ENCODE measurements around the gene DNAJC13. TPM values are rescaled to one million over a fixed set of nuclear protein-coding genes. Genes with fewer than 3 reads are reported as not detected.

Gene DNAJC13
- total RNA-seq, 1 experiment from 2014 or later: 28.5 TPM

DNA sequence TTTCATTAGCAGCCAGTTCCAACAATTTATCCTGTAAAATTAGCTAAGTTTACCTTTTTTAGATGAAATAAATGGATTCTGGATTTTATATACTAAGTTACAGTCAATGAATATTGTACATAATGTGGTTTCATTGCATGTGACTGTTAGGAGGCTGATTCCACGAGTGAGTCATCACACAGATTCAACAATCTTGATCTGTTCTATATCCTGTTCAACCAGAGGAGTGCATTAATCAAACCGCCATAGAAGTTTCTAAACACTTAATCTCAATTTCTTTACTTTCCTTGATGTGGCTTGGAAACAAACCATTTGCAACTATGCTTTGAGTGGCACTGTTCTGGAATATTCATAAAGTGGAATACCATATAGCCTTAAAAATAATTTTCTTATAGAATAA lies 15.3 kb downstream of the DNAJC13 start:
- Mint-ChIP-seq H3K36me3 (peaks cover 8% of the 10 kb centered on the region; the same call in 1 of the 2 replicates), H3K4me1 (no peaks in the 10 kb centered on the region), H3K4me3 (no peak overlapping the region), H3K27ac (no peak overlapping the region), H3K27me3 (ENCODE audit: low read depth) (no peaks in the 10 kb centered on the region), H3K9me3 (no peaks in the 10 kb centered on the region)
- POLR2A ChIA-PET: no interaction called here
- no peak for ATAC-seq
- DNase-seq (ENCODE audit: low spot score): no peak
- CTCF ChIA-PET: no interaction called here
- TF ChIP-seq, protein P1, sequence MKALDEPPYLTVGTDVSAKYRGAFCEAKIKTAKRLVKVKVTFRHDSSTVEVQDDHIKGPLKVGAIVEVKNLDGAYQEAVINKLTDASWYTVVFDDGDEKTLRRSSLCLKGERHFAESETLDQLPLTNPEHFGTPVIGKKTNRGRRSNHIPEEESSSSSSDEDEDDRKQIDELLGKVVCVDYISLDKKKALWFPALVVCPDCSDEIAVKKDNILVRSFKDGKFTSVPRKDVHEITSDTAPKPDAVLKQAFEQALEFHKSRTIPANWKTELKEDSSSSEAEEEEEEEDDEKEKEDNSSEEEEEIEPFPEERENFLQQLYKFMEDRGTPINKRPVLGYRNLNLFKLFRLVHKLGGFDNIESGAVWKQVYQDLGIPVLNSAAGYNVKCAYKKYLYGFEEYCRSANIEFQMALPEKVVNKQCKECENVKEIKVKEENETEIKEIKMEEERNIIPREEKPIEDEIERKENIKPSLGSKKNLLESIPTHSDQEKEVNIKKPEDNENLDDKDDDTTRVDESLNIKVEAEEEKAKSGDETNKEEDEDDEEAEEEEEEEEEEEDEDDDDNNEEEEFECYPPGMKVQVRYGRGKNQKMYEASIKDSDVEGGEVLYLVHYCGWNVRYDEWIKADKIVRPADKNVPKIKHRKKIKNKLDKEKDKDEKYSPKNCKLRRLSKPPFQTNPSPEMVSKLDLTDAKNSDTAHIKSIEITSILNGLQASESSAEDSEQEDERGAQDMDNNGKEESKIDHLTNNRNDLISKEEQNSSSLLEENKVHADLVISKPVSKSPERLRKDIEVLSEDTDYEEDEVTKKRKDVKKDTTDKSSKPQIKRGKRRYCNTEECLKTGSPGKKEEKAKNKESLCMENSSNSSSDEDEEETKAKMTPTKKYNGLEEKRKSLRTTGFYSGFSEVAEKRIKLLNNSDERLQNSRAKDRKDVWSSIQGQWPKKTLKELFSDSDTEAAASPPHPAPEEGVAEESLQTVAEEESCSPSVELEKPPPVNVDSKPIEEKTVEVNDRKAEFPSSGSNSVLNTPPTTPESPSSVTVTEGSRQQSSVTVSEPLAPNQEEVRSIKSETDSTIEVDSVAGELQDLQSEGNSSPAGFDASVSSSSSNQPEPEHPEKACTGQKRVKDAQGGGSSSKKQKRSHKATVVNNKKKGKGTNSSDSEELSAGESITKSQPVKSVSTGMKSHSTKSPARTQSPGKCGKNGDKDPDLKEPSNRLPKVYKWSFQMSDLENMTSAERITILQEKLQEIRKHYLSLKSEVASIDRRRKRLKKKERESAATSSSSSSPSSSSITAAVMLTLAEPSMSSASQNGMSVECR (CRISPR knock-in tag; IDR thresholded peaks at IDR 0.05; ENCODE audit: borderline replicate concordance): no peak
- TF ChIP-seq FOXP1 (CRISPR knock-in tag; IDR thresholded peaks at IDR 0.05; ENCODE audit: borderline replicate concordance): no peak
- TF ChIP-seq TEAD1 (CRISPR knock-in tag; IDR thresholded peaks at IDR 0.05): no peak
- no peak for TF ChIP-seq NFYB (CRISPR knock-in tag; conservative IDR thresholded peaks at IDR 0.05; ENCODE audit: low read depth)
- no peak for TF ChIP-seq HMGA2 (CRISPR knock-in tag; IDR thresholded peaks at IDR 0.05)
- TF ChIP-seq, protein P2, sequence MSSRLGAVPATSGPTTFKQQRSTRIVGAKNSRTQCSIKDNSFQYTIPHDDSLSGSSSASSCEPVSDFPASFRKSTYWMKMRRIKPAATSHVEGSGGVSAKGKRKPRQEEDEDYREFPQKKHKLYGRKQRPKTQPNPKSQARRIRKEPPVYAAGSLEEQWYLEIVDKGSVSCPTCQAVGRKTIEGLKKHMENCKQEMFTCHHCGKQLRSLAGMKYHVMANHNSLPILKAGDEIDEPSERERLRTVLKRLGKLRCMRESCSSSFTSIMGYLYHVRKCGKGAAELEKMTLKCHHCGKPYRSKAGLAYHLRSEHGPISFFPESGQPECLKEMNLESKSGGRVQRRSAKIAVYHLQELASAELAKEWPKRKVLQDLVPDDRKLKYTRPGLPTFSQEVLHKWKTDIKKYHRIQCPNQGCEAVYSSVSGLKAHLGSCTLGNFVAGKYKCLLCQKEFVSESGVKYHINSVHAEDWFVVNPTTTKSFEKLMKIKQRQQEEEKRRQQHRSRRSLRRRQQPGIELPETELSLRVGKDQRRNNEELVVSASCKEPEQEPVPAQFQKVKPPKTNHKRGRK (CRISPR knock-in tag; IDR thresholded peaks at IDR 0.05; ENCODE audit: borderline replicate concordance): no peak
- TF ChIP-seq, protein P3, sequence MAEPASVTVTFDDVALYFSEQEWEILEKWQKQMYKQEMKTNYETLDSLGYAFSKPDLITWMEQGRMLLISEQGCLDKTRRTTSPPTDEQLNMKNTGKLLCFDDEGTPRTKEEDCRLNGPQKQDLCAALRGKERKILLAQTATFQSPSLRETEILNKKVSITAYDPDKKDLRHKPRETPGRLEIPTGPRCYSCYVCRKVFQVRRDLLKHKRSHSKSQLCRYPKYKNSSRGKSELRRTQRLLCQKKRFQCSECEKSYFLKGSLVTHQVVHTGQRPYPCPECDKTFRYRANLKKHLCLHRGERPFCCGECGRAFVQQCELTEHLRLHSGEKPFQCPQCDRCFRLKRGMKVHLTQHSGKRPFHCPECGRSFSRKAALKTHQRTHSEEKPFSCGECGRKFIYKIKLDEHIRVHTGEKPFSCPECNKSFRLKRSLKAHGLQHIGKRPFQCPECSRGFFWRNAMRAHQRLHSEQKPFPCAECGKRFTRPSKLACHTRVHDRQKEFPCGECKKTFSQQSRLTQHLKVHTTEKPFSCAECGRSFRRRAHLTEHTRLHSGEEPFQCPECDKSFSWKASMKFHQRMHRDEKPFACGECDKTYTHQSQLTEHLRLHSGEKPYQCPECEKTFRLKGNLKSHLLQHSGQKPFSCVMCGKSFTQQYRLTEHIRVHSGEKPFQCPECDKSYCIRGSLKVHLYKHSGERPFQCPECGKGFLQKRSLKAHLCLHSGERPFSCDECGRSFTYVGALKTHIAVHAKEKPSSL (CRISPR knock-in tag; conservative IDR thresholded peaks at IDR 0.05): no peak
- no peak for TF ChIP-seq NR1H2 (CRISPR knock-in tag; IDR thresholded peaks at IDR 0.05)
- TF ChIP-seq ZNF396 (CRISPR knock-in tag; IDR thresholded peaks at IDR 0.05; ENCODE audit: borderline replicate concordance): no peak

DNA sequence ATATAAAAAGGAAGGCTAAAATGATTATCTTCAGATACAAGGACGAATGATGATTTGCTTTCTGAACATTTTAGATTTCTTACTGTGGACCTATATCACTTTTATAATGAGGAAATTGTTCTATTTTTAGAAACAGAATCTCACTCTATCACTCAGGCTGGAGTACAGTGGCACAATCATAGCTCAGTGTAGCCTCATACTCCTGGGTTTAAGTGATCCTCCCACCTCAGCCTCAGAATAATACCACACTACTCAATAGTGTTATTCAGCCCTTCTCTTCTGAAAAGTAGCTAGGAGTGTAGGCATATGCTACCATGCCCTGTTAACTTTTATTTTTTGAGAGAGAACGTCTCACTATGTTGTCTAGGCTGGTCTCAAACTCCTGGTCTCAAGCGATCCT lies 15.8 kb downstream of the DNAJC13 start:
- ChIA-PET POLR2A (no interaction called here), CTCF (no interaction called here)
- H3K36me3 Mint-ChIP-seq: peaks cover 8% of the 10 kb centered on the region; the same call in 1 of the 2 replicates
- no peak for ATAC-seq
- no peak for DNase-seq (ENCODE audit: low spot score)
- no peaks in the 10 kb centered on the region for H3K4me1 Mint-ChIP-seq
- H3K27me3 Mint-ChIP-seq (ENCODE audit: low read depth): no peaks in the 10 kb centered on the region
- H3K27ac Mint-ChIP-seq: no peak overlapping the region
- no peak overlapping the region for H3K4me3 Mint-ChIP-seq
- no peaks in the 10 kb centered on the region for H3K9me3 Mint-ChIP-seq
- no peak for TF ChIP-seq TP53 (CRISPR knock-in tag; IDR thresholded peaks at IDR 0.05)
- TF ChIP-seq, protein P4, sequence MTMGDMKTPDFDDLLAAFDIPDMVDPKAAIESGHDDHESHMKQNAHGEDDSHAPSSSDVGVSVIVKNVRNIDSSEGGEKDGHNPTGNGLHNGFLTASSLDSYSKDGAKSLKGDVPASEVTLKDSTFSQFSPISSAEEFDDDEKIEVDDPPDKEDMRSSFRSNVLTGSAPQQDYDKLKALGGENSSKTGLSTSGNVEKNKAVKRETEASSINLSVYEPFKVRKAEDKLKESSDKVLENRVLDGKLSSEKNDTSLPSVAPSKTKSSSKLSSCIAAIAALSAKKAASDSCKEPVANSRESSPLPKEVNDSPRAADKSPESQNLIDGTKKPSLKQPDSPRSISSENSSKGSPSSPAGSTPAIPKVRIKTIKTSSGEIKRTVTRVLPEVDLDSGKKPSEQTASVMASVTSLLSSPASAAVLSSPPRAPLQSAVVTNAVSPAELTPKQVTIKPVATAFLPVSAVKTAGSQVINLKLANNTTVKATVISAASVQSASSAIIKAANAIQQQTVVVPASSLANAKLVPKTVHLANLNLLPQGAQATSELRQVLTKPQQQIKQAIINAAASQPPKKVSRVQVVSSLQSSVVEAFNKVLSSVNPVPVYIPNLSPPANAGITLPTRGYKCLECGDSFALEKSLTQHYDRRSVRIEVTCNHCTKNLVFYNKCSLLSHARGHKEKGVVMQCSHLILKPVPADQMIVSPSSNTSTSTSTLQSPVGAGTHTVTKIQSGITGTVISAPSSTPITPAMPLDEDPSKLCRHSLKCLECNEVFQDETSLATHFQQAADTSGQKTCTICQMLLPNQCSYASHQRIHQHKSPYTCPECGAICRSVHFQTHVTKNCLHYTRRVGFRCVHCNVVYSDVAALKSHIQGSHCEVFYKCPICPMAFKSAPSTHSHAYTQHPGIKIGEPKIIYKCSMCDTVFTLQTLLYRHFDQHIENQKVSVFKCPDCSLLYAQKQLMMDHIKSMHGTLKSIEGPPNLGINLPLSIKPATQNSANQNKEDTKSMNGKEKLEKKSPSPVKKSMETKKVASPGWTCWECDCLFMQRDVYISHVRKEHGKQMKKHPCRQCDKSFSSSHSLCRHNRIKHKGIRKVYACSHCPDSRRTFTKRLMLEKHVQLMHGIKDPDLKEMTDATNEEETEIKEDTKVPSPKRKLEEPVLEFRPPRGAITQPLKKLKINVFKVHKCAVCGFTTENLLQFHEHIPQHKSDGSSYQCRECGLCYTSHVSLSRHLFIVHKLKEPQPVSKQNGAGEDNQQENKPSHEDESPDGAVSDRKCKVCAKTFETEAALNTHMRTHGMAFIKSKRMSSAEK (CRISPR knock-in tag; IDR thresholded peaks at IDR 0.05; ENCODE audit: borderline replicate concordance): no peak
- no peak for TF ChIP-seq ZNF317 (CRISPR knock-in tag; IDR thresholded peaks at IDR 0.05; ENCODE audit: borderline replicate concordance, low read depth)
- TF ChIP-seq NR3C1 (CRISPR knock-in tag; conservative IDR thresholded peaks at IDR 0.05; ENCODE audit: low read depth): no peak
- TF ChIP-seq CBFB (CRISPR knock-in tag; IDR thresholded peaks at IDR 0.05; ENCODE audit: low read depth): no peak
- TF ChIP-seq, protein P5, sequence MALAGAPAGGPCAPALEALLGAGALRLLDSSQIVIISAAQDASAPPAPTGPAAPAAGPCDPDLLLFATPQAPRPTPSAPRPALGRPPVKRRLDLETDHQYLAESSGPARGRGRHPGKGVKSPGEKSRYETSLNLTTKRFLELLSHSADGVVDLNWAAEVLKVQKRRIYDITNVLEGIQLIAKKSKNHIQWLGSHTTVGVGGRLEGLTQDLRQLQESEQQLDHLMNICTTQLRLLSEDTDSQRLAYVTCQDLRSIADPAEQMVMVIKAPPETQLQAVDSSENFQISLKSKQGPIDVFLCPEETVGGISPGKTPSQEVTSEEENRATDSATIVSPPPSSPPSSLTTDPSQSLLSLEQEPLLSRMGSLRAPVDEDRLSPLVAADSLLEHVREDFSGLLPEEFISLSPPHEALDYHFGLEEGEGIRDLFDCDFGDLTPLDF (CRISPR knock-in tag; IDR thresholded peaks at IDR 0.05): no peak
- TF ChIP-seq, protein P6, sequence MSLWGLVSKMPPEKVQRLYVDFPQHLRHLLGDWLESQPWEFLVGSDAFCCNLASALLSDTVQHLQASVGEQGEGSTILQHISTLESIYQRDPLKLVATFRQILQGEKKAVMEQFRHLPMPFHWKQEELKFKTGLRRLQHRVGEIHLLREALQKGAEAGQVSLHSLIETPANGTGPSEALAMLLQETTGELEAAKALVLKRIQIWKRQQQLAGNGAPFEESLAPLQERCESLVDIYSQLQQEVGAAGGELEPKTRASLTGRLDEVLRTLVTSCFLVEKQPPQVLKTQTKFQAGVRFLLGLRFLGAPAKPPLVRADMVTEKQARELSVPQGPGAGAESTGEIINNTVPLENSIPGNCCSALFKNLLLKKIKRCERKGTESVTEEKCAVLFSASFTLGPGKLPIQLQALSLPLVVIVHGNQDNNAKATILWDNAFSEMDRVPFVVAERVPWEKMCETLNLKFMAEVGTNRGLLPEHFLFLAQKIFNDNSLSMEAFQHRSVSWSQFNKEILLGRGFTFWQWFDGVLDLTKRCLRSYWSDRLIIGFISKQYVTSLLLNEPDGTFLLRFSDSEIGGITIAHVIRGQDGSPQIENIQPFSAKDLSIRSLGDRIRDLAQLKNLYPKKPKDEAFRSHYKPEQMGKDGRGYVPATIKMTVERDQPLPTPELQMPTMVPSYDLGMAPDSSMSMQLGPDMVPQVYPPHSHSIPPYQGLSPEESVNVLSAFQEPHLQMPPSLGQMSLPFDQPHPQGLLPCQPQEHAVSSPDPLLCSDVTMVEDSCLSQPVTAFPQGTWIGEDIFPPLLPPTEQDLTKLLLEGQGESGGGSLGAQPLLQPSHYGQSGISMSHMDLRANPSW (CRISPR knock-in tag; conservative IDR thresholded peaks at IDR 0.05; ENCODE audit: low read depth): no peak
- TF ChIP-seq, protein P7, sequence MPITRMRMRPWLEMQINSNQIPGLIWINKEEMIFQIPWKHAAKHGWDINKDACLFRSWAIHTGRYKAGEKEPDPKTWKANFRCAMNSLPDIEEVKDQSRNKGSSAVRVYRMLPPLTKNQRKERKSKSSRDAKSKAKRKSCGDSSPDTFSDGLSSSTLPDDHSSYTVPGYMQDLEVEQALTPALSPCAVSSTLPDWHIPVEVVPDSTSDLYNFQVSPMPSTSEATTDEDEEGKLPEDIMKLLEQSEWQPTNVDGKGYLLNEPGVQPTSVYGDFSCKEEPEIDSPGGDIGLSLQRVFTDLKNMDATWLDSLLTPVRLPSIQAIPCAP (CRISPR knock-in tag; IDR thresholded peaks at IDR 0.05): no peak
- no peak for TF ChIP-seq ETV6 (CRISPR knock-in tag; IDR thresholded peaks at IDR 0.05)
